Measurements from ENCODE around the gene PTPRD.

The PTPRD gene

GRCh38 chr9:10173561-10173960 is 439.2 kb downstream of the PTPRD start:
- no peak for DNase-seq

- DNase-seq, result no peak
These were observed 440.3 kb downstream of the PTPRD start for GRCh38 chr9:10172476-10172875.

- DNase-seq, result no peak
These were observed 444.6 kb downstream of the PTPRD start for GRCh38 chr9:10168241-10168640.

GRCh38 chr9:10148796-10149195 is 464.0 kb downstream of the PTPRD start:
- DNase-seq, result no peak

- DNase-seq, result no peak
These were observed 466.1 kb downstream of the PTPRD start for GRCh38 chr9:10146517-10147331.

- DNase-seq, result no peak
These were observed 468.4 kb downstream of the PTPRD start for GRCh38 chr9:10144355-10144754.

GRCh38 chr9:10135553-10135952 is 477.2 kb downstream of the PTPRD start:
- no peak for DNase-seq

- no peak for DNase-seq
These were observed 478.5 kb downstream of the PTPRD start for GRCh38 chr9:10134266-10134665.

DNA sequence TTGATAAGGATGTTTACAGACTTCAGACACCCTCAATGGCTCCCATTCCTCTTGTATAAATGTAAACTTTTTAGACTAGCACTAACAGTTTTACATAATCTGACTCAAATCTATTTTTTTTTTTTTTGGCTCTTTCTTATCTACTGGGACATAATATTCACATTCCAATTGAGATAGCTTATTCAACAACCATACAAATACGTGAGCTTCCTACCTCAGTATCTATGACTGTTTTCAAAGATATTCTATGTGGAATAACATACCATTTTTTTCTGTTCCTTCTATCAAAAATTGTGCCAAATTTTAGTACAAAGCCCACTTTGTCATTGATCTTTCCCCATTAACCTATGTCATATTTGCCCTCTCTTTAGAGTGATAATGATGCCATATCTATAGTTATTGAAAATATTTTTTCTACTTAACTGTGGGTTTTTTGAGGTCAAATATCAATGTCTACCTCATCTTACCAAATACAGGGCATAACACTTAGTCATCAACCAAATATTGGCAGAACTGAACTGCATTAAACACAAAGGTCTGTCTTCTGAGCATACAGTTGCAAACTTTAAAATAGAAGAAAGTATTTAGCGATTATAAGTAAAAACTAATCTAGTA is 482.6 kb downstream of the PTPRD start:
- no peak for DNase-seq

GRCh38 chr9:10127867-10128266 is 484.9 kb downstream of the PTPRD start:
- DNase-seq, result no peak

GRCh38 chr9:10112798-10113197 is 500.0 kb downstream of the PTPRD start:
- DNase-seq, result peak in 1 of 51 donors; percentile 42

- no peak for DNase-seq
These were observed 500.7 kb downstream of the PTPRD start for GRCh38 chr9:10112070-10112469.

- DNase-seq, result no peak
These were observed 504.0 kb downstream of the PTPRD start for GRCh38 chr9:10108815-10109214.

- DNase-seq, result no peak
These were observed 508.0 kb downstream of the PTPRD start for GRCh38 chr9:10104774-10105173.

- no peak for DNase-seq
These were observed 517.6 kb downstream of the PTPRD start for GRCh38 chr9:10095208-10095607.

DNA sequence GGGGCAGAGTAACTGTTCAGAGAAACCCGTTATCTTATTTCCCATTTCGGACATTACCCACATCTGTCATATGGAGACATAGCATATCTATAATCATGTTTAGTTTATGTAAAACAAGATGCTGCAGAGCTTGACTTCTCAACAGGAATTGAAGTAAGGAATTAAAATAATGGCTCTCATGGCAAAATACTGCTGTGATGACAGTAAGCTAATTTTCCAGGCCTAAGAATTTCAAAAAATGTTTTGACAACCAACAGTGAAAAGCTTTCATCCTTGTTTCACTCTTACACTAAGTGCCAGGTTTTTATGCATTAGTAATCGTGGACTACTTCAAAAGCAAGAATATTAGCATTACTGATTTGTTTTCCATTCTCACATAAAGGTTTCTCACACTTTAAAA is 518.2 kb downstream of the PTPRD start:
- DNase-seq, result no peak

GRCh38 chr9:10080012-10080411 is 532.8 kb downstream of the PTPRD start:
- DNase-seq, result no peak

GRCh38 chr9:10079284-10079964 is 533.4 kb downstream of the PTPRD start:
- DNase-seq, result no peak

DNA sequence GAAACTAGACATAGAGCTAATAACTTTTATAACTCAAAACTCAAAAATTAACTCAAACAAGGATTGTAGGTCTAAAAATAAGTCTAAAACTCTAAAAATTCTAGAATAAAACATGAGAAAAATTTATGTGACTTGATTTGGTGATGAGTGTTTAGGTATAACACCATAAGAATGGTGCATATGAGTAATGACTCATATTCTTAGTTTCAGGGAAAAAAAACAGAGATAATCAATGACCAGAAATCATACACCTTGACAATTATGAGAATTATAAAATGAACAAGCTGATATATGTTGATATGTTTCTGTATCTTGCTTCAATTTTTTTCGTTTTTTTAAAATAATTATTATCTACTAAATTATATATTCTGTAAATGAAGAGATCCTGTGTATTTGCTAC is 541.2 kb downstream of the PTPRD start:
- no peak for DNase-seq

GRCh38 chr9:10062629-10063395 is 550.0 kb downstream of the PTPRD start:
- peak in 1 of 51 donors; percentile 10 for DNase-seq

GRCh38 chr9:10059044-10059443 is 553.8 kb downstream of the PTPRD start:
- no peak for DNase-seq

- no peak for DNase-seq
These were observed 556.9 kb downstream of the PTPRD start for GRCh38 chr9:10055886-10056395.
